SK-N-SH treated with all-trans-retinoic acid at 6 μM for 48 hours (cell line): ENCODE data around the gene XPC.

Experiments
- ATAC-seq: fragments of 200-7000 bp; cut with Tn5 transposase; 3 replicates; pipeline ENCODE4 v1.9.1; 2020; ENCODE audit warnings: mild to moderate bottlenecking, moderate library complexity
- ARNTL ChIP-seq: fragments of 450-650 bp; formaldehyde crosslinking; IDR thresholded peaks from 2 replicates; pipeline ENCODE4 v1.5.0; 2020; ENCODE audit warnings: low read depth, mild to moderate bottlenecking, moderate library complexity, borderline replicate concordance
- BACH2 ChIP-seq: fragments of 250-450 bp; sonication (Bioruptor Pico); IDR thresholded peaks from 2 replicates; pipeline ENCODE4 v1.9.0; 2021; ENCODE audit warnings: mild to moderate bottlenecking, borderline replicate concordance
- CREB5 ChIP-seq: fragments of 250-450 bp; sonication (Bioruptor Pico); IDR thresholded peaks from 2 replicates; pipeline ENCODE4 v1.5.1; 2020; ENCODE audit warnings: low read depth, mild to moderate bottlenecking, moderate library complexity
- CSDC2 ChIP-seq: fragments of 250-450 bp; sonication (Bioruptor Pico); IDR thresholded peaks from 2 replicates; pipeline ENCODE4 v1.5.0; 2020; ENCODE audit warnings: mild to moderate bottlenecking, moderate library complexity
- OSR1 ChIP-seq: fragments of 250-450 bp; sonication (Bioruptor Pico); IDR thresholded peaks from 2 replicates; pipeline ENCODE4 v1.8.0; 2022; ENCODE audit warnings: moderate library complexity, mild to moderate bottlenecking, inconsistent platforms
- PATZ1 ChIP-seq: fragments of 250-450 bp; sonication (Bioruptor Pico); IDR thresholded peaks from 2 replicates; pipeline ENCODE4 v1.8.0; 2020; ENCODE audit warnings: mild to moderate bottlenecking, moderate library complexity, borderline replicate concordance
- PPARA ChIP-seq: fragments of 250-450 bp; sonication (Bioruptor Pico); IDR thresholded peaks from 2 replicates; pipeline ENCODE4 v1.5.0; 2020; ENCODE audit warnings: mild to moderate bottlenecking, borderline replicate concordance
- RARB ChIP-seq: fragments of 250-450 bp; sonication (Bioruptor Pico); IDR thresholded peaks from 2 replicates; pipeline ENCODE4 v1.8.0; 2021; ENCODE audit warnings: mild to moderate bottlenecking, moderate library complexity
- SNAI2 ChIP-seq: fragments of 250-450 bp; sonication (Bioruptor Pico); IDR thresholded peaks from 2 replicates; pipeline ENCODE4 v1.5.0; 2020; ENCODE audit warnings: mild to moderate bottlenecking, moderate library complexity
- TCF4 ChIP-seq: fragments of 250-450 bp; sonication (Bioruptor Pico); IDR thresholded peaks from 2 replicates; pipeline ENCODE4 v1.8.0; 2021; ENCODE audit warnings: mild to moderate bottlenecking, moderate library complexity, borderline replicate concordance
- TOX ChIP-seq: fragments of 250-450 bp; sonication (Bioruptor Pico); IDR thresholded peaks from 2 replicates; pipeline ENCODE4 v1.8.0; 2021; ENCODE audit warnings: mild to moderate bottlenecking, moderate library complexity, borderline replicate concordance
- ZC3H10 ChIP-seq: fragments of 250-450 bp; sonication (Bioruptor Pico); IDR thresholded peaks from 2 replicates; pipeline ENCODE4 v1.5.1; 2021; ENCODE audit warnings: mild to moderate bottlenecking, moderate library complexity
- ZFP3 ChIP-seq: fragments of 250-450 bp; sonication (Bioruptor Pico); IDR thresholded peaks from 2 replicates; pipeline ENCODE4 v1.5.0; 2020; ENCODE audit warnings: mild to moderate bottlenecking, moderate library complexity
- ZFP30 ChIP-seq: fragments of 450-650 bp; formaldehyde crosslinking; IDR thresholded peaks from 2 replicates; pipeline ENCODE4 v1.5.0; 2022; ENCODE audit warnings: mild to moderate bottlenecking, moderate library complexity
- ZNF565 ChIP-seq: fragments of 450-650 bp; formaldehyde crosslinking; conservative IDR thresholded peaks from 2 replicates; pipeline ENCODE4 v1.5.0; 2020; ENCODE audit warnings: low read depth, mild to moderate bottlenecking, moderate library complexity
- ZNF70 ChIP-seq: fragments of 450-650 bp; formaldehyde crosslinking; IDR thresholded peaks from 2 replicates; pipeline ENCODE4 v1.5.0; 2020; ENCODE audit warnings: mild to moderate bottlenecking, moderate library complexity
- ZNF8 ChIP-seq: fragments of 450-650 bp; formaldehyde crosslinking; IDR thresholded peaks from 2 replicates; pipeline ENCODE4 v1.5.0; 2020; ENCODE audit warnings: mild to moderate bottlenecking, moderate library complexity
- TF ChIP-seq, protein P1 (sequence below): fragments of 250-450 bp; sonication (Bioruptor Pico); IDR thresholded peaks from 2 replicates; pipeline ENCODE4 v1.5.0; 2020; ENCODE audit warnings: mild to moderate bottlenecking, moderate library complexity
- TF ChIP-seq, protein P2 (sequence below): fragments of 250-450 bp; sonication (Bioruptor Pico); IDR thresholded peaks from 2 replicates; pipeline ENCODE4 v1.5.1; 2021; ENCODE audit warnings: mild to moderate bottlenecking, moderate library complexity

The XPC gene

GRCh38 chr3:14166877-14167603 is 11.4 kb downstream of the XPC start:
- no peak for TF ChIP-seq CREB5 (CRISPR knock-in tag)
- no peak for TF ChIP-seq ZNF70 (CRISPR knock-in tag)
- no peak for TF ChIP-seq ZNF565 (CRISPR knock-in tag)
- TF ChIP-seq OSR1 (CRISPR knock-in tag): no peak
- no peak for TF ChIP-seq RARB (CRISPR knock-in tag)
- TF ChIP-seq, protein P1, sequence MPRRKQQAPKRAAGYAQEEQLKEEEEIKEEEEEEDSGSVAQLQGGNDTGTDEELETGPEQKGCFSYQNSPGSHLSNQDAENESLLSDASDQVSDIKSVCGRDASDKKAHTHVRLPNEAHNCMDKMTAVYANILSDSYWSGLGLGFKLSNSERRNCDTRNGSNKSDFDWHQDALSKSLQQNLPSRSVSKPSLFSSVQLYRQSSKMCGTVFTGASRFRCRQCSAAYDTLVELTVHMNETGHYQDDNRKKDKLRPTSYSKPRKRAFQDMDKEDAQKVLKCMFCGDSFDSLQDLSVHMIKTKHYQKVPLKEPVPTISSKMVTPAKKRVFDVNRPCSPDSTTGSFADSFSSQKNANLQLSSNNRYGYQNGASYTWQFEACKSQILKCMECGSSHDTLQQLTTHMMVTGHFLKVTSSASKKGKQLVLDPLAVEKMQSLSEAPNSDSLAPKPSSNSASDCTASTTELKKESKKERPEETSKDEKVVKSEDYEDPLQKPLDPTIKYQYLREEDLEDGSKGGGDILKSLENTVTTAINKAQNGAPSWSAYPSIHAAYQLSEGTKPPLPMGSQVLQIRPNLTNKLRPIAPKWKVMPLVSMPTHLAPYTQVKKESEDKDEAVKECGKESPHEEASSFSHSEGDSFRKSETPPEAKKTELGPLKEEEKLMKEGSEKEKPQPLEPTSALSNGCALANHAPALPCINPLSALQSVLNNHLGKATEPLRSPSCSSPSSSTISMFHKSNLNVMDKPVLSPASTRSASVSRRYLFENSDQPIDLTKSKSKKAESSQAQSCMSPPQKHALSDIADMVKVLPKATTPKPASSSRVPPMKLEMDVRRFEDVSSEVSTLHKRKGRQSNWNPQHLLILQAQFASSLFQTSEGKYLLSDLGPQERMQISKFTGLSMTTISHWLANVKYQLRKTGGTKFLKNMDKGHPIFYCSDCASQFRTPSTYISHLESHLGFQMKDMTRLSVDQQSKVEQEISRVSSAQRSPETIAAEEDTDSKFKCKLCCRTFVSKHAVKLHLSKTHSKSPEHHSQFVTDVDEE (CRISPR knock-in tag): no peak
- no peak for TF ChIP-seq BACH2
- TF ChIP-seq ZFP3: no peak
- no peak for TF ChIP-seq ZNF8 (CRISPR knock-in tag)
- TF ChIP-seq PATZ1 (CRISPR knock-in tag): no peak
- no peak for TF ChIP-seq ZFP30
- ATAC-seq: no peak

- TF ChIP-seq CSDC2 (CRISPR knock-in tag) (no peak), ZNF8 (CRISPR knock-in tag) (no peak), BACH2 (no peak), ZFP3 (no peak), PATZ1 (CRISPR knock-in tag) (no peak), SNAI2 (CRISPR knock-in tag) (no peak), OSR1 (CRISPR knock-in tag) (no peak), CREB5 (CRISPR knock-in tag) (no peak), TCF4 (CRISPR knock-in tag) (no peak), ZC3H10 (no peak)
- TF ChIP-seq, protein P1 (CRISPR knock-in tag): no peak
- no peak for ATAC-seq
Observed at GRCh38 chr3:14162178-14162577, 16.2 kb downstream of the XPC start.

- no peak for ATAC-seq
- TF ChIP-seq ZFP30 (no peak), PPARA (CRISPR knock-in tag) (no peak), ARNTL (no peak), OSR1 (CRISPR knock-in tag) (no peak), TOX (no peak), PATZ1 (CRISPR knock-in tag) (no peak), SNAI2 (CRISPR knock-in tag) (no peak), ZNF70 (CRISPR knock-in tag) (no peak)
- TF ChIP-seq, protein P2, sequence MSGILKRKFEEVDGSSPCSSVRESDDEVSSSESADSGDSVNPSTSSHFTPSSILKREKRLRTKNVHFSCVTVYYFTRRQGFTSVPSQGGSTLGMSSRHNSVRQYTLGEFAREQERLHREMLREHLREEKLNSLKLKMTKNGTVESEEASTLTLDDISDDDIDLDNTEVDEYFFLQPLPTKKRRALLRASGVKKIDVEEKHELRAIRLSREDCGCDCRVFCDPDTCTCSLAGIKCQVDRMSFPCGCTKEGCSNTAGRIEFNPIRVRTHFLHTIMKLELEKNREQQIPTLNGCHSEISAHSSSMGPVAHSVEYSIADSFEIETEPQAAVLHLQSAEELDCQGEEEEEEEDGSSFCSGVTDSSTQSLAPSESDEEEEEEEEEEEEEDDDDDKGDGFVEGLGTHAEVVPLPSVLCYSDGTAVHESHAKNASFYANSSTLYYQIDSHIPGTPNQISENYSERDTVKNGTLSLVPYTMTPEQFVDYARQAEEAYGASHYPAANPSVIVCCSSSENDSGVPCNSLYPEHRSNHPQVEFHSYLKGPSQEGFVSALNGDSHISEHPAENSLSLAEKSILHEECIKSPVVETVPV (CRISPR knock-in tag): no peak
Observed at GRCh38 chr3:14161282-14161681, 17.1 kb downstream of the XPC start.
